Hepatocyte (in vitro differentiated cells): Measurements from ENCODE around the gene ADD2. TPM values are rescaled to one million over a fixed set of nuclear protein-coding genes. Genes with fewer than 3 reads are reported as not detected.

Source experiments
- DNase-seq: peaks from one replicate; pipeline ENCODE4 v3.0.0-alpha.2; 2016; ENCODE audit warnings: low spot score
- H2AFZ ChIP-seq: fragments of 200-600 bp; sonication (generic); 2 replicates; pipeline ENCODE4 v1.6.0; 2016; ENCODE audit warnings: antibody characterized with exemption, mild to moderate bottlenecking
- H3K27ac ChIP-seq: fragments of 200-600 bp; sonication (generic); 2 replicates; pipeline ENCODE4 v1.5.1; 2016; ENCODE audit warnings: mild to moderate bottlenecking
- H3K27me3 ChIP-seq: fragments of 200-600 bp; sonication (generic); 2 replicates; pipeline ENCODE4 v1.6.1; 2016
- H3K36me3 ChIP-seq: fragments of 200-600 bp; sonication (generic); replicated peaks from 2 replicates; pipeline ENCODE4 v1.5.1; 2016; ENCODE audit warnings: low read depth; ENCODE audit not compliant: insufficient read depth
- H3K4me1 ChIP-seq: fragments of 200-600 bp; sonication (generic); 2 replicates; pipeline ENCODE4 v1.5.1; 2016; ENCODE audit warnings: mild to moderate bottlenecking, moderate library complexity; ENCODE audit not compliant: insufficient read depth
- H3K4me2 ChIP-seq: fragments of 200-600 bp; sonication (generic); 2 replicates; pipeline ENCODE4 v1.6.0; 2016
- H3K4me3 ChIP-seq: fragments of 200-600 bp; sonication (generic); 2 replicates; pipeline ENCODE4 v1.5.1; 2016; ENCODE audit warnings: mild to moderate bottlenecking
- H3K79me2 ChIP-seq: fragments of 200-600 bp; sonication (generic); 2 replicates; pipeline ENCODE4 v1.6.0; 2017; ENCODE audit warnings: mild to moderate bottlenecking
- H3K9me2 ChIP-seq: fragments of 200-600 bp; sonication (generic); replicated peaks from 2 replicates; pipeline ENCODE4 v1.6.0; 2017; ENCODE audit warnings: mild to moderate bottlenecking; ENCODE audit not compliant: insufficient read depth
- H3K9me3 ChIP-seq: fragments of 200-600 bp; sonication (generic); 2 replicates; pipeline ENCODE4 v1.5.1; 2016; ENCODE audit warnings: low read depth, mild to moderate bottlenecking
- H4K20me1 ChIP-seq: fragments of 200-600 bp; sonication (generic); 2 replicates; pipeline ENCODE4 v1.6.0; 2016; ENCODE audit warnings: mild to moderate bottlenecking; ENCODE audit not compliant: insufficient read depth, poor library complexity, severe bottlenecking
- CTCF ChIP-seq: fragments of 200-600 bp; sonication (generic); IDR thresholded peaks from 2 replicates; pipeline ENCODE4 v1.5.1; 2016; ENCODE audit warnings: antibody characterized with exemption, mild to moderate bottlenecking; ENCODE audit not compliant: poor library complexity
- EZH2 ChIP-seq: fragments of 200-600 bp; sonication (generic); IDR thresholded peaks from 2 replicates; pipeline ENCODE4 v1.6.1; 2016; ENCODE audit warnings: antibody characterized with exemption, mild to moderate bottlenecking, borderline replicate concordance
- EZH2phosphoT487 ChIP-seq: fragments of 200-600 bp; sonication (generic); IDR thresholded peaks from one replicate; pipeline ENCODE4 v1.6.1; 2018; ENCODE audit warnings: antibody characterized with exemption, mild to moderate bottlenecking, low read depth, moderate library complexity; ENCODE audit not compliant: unreplicated experiment, severe bottlenecking
- WGBS: methylation state at CpG from one replicate; pipeline ENCODE4 v1.1.6; 2016; ENCODE audit warnings: low lambda C conversion rate; ENCODE audit errors: missing lambda C conversion rate; 5-methylcytosine and 5-hydroxymethylcytosine counted together
- polyA plus RNA-seq: library from polyadenylated mRNA; unstranded; fragments of >200 nt; fragmentation: Nextera tagmentation; extraction: Ambion mirVana; gene quantifications from 2 replicates; pipeline ENCODE4 v1.2.1, GENCODE V29; 2016
- total RNA-seq: library from RNA; depleted of rRNA; stranded (reverse); fragments of >200 nt; gene quantifications from 2 replicates; pipeline ENCODE4 v1.2.3, GENCODE V29; 2014

ADD2 gene
- total and polyA plus RNA-seq, 2 experiments from 2014 or later, result 0.74 to 2.4 TPM

- no peak overlapping the region for H2AFZ ChIP-seq
- H3K27me3 ChIP-seq, result peaks cover 22% of the 10 kb centered on the region
- no peaks in the 10 kb centered on the region for H3K4me1 ChIP-seq
- H3K4me3 ChIP-seq, result no peak overlapping the region
- WGBS, result 70% methylated on average over 8 of the region's 8 CpGs
- no peak overlapping the region for H3K27ac ChIP-seq
- H3K9me2 ChIP-seq, result no peaks in the 10 kb centered on the region
- no peaks in the 10 kb centered on the region for H3K36me3 ChIP-seq
- no peaks in the 10 kb centered on the region for H3K79me2 ChIP-seq
- H3K4me2 ChIP-seq, result no peak overlapping the region
- H4K20me1 ChIP-seq, result no peaks in the 10 kb centered on the region
- no peak for DNase-seq
- no peak for TF ChIP-seq EZH2
- no peaks in the 10 kb centered on the region for H3K9me3 ChIP-seq
These were observed 12.0 kb upstream of the ADD2 start for GRCh38 chr2:70779911-70780545.

GRCh38 chr2:70779491-70779890 lies 11.5 kb upstream of the ADD2 start:
- no peaks in the 10 kb centered on the region for H3K4me1 ChIP-seq
- H3K4me2 ChIP-seq, result no peak overlapping the region
- DNase-seq, result no peak
- no peak overlapping the region for H2AFZ ChIP-seq
- WGBS, result 62% methylated on average over 3 of the region's 3 CpGs
- H3K9me3 ChIP-seq, result no peaks in the 10 kb centered on the region
- H3K36me3 ChIP-seq, result no peaks in the 10 kb centered on the region
- H3K27me3 ChIP-seq, result peaks cover 25% of the 10 kb centered on the region
- TF ChIP-seq EZH2phosphoT487, result no peak
- no peak for TF ChIP-seq CTCF
- TF ChIP-seq EZH2, result no peak
- H3K4me3 ChIP-seq, result no peak overlapping the region
- no peaks in the 10 kb centered on the region for H3K9me2 ChIP-seq
- H3K27ac ChIP-seq, result no peak overlapping the region
- no peaks in the 10 kb centered on the region for H3K79me2 ChIP-seq
- H4K20me1 ChIP-seq, result no peaks in the 10 kb centered on the region

GRCh38 chr2:70778676-70779075 lies 10.7 kb upstream of the ADD2 start:
- no peak for DNase-seq
- H3K79me2 ChIP-seq, result no peaks in the 10 kb centered on the region
- H3K36me3 ChIP-seq, result no peaks in the 10 kb centered on the region
- H4K20me1 ChIP-seq, result no peaks in the 10 kb centered on the region
- no peaks in the 10 kb centered on the region for H3K4me1 ChIP-seq
- H3K4me2 ChIP-seq, result no peak overlapping the region
- no peaks in the 10 kb centered on the region for H3K9me2 ChIP-seq
- peaks cover 32% of the 10 kb centered on the region for H3K27me3 ChIP-seq
- H3K9me3 ChIP-seq, result no peaks in the 10 kb centered on the region
- no peak overlapping the region for H3K27ac ChIP-seq
- no peak for TF ChIP-seq CTCF
- no peak for TF ChIP-seq EZH2phosphoT487
- no peak for TF ChIP-seq EZH2
- no peak overlapping the region for H2AFZ ChIP-seq
- WGBS, result 61% methylated on average over 1 of the region's 1 CpG
- no peak overlapping the region for H3K4me3 ChIP-seq

GRCh38 chr2:70777450-70777849 lies 9.4 kb upstream of the ADD2 start:
- no peak overlapping the region for H3K27ac ChIP-seq
- peaks cover 32% of the 10 kb centered on the region for H3K27me3 ChIP-seq
- H3K36me3 ChIP-seq, result no peaks in the 10 kb centered on the region
- TF ChIP-seq EZH2phosphoT487, result no peak
- no peak for TF ChIP-seq CTCF
- TF ChIP-seq EZH2, result no peak
- no peaks in the 10 kb centered on the region for H3K79me2 ChIP-seq
- no peaks in the 10 kb centered on the region for H3K9me3 ChIP-seq
- no peak for DNase-seq
- 88% methylated on average over 2 of the region's 2 CpGs for whole genome bisulfite sequencing
- no peaks in the 10 kb centered on the region for H3K9me2 ChIP-seq
- no peak overlapping the region for H3K4me2 ChIP-seq
- H4K20me1 ChIP-seq, result no peaks in the 10 kb centered on the region
- no peak overlapping the region for H3K4me3 ChIP-seq
- H3K4me1 ChIP-seq, result no peaks in the 10 kb centered on the region
- no peak overlapping the region for H2AFZ ChIP-seq
